Chondrocyte (in vitro differentiated cells): ENCODE measurements around the gene FBXL2. TPM values are rescaled to one million over a fixed set of nuclear protein-coding genes. Genes with fewer than 3 reads are reported as not detected.

Source experiments
- DNase-seq: peaks from one replicate; pipeline ENCODE4 v3.0.0; 2021; ENCODE audit warnings: mixed read lengths, low spot score
- H3K27ac Mint-ChIP-seq: one replicate; pipeline ENCODE4 v1.8.0; 2021; ENCODE audit warnings: mild to moderate bottlenecking, moderate library complexity, mixed read lengths; ENCODE audit not compliant: unreplicated experiment
- H3K27me3 Mint-ChIP-seq: 2 replicates; pipeline ENCODE4 v1.8.0; 2021; ENCODE audit warnings: low read depth, mixed read lengths
- H3K36me3 Mint-ChIP-seq: 2 replicates; pipeline ENCODE4 v1.8.0; 2021; ENCODE audit warnings: low read depth, mixed read lengths
- H3K4me1 Mint-ChIP-seq: 2 replicates; pipeline ENCODE4 v1.8.0; 2021; ENCODE audit warnings: low read depth, mild to moderate bottlenecking, mixed read lengths
- H3K4me3 Mint-ChIP-seq: one replicate; pipeline ENCODE4 v1.8.0; 2021; ENCODE audit warnings: mild to moderate bottlenecking, moderate library complexity, mixed read lengths; ENCODE audit not compliant: unreplicated experiment
- H3K9me3 Mint-ChIP-seq: 2 replicates; pipeline ENCODE4 v1.8.0; 2021; ENCODE audit warnings: low read depth, mixed read lengths
- total RNA-seq: library from RNA; stranded (reverse); gene quantifications from 3 replicates; pipeline ENCODE4 v1.2.1, GENCODE V29; 2021
- TF ChIP-seq, protein P1 (sequence below): fragments of 200-600 bp; sonication (generic); IDR thresholded peaks from 2 replicates; pipeline ENCODE4 v1.5.0; 2021; ENCODE audit warnings: antibody characterized with exemption, mild to moderate bottlenecking, moderate library complexity

The FBXL2 gene
- total RNA-seq, 1 donor from 2014 or later: 22.2 TPM

DNA sequence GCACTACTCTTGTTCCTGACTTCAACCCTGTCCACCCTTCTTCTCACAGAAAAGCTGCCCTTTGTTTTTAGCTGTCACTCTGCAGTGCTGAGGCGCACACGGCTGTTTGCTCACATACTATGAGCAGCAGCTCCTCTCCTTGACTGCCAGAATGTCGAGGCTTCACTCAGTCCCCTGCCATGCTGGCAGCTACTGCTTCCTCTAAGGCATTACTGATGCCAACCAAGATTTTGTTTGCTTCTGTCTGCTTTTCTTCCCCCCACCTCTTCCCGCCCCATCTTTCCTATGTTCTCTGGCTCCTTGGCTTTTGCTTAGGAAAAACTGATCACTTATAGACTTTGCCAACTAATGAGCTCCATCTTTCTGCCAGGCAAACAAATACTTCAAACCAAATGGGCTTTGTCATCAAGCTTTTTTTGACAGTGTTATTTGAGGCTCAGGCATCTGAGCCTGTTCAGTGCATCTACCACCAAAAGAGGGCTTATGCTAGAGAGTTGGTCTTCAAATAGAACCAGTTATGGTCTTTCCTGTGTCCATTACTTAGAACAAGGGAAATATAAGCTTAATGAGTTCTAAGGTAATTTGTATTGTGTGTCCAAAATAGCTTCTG lies 81.0 kb downstream of the FBXL2 start:
- H3K27ac Mint-ChIP-seq: peak overlapping the region; percentile 6
- DNase-seq: no peak

DNA sequence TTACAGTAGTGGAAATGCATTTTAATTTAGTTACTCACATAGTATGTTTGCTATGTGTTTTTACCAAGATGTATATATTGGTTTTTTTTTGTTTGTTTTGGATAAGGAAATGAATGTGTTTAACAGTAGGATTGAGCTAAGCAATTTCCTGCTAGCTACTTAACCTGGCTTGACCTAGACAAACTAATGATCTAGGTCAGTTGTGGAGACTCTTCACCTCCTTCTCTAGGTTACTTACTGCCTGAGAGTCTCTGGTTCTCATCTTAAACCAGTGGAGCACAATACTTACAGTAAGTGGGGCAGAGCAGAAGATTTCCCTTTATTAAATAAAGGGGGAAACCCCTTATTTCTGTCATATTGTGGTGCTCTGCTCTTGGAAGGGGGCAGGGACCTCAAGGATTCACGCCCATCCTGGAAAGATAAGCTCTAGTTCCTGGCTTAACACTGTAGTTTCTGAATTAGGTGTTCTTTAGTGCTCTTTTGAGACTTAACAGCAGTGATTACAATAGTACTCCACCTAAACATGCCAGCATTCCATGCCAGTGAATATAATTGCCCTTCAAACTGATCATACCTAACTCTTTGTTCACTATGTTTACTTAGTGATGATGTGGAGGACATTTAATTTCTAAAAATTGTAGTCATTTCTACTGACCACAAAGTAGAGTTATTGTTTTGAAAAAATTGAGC lies 83.0 kb downstream of the FBXL2 start:
- no peaks in the 10 kb centered on the region for H3K9me3 Mint-ChIP-seq
- no peak for DNase-seq
- H3K4me3 Mint-ChIP-seq: no peak overlapping the region
- H3K27me3 Mint-ChIP-seq: no peaks in the 10 kb centered on the region
- H3K4me1 Mint-ChIP-seq: peaks cover 29% of the 10 kb centered on the region
- TF ChIP-seq, protein P1, sequence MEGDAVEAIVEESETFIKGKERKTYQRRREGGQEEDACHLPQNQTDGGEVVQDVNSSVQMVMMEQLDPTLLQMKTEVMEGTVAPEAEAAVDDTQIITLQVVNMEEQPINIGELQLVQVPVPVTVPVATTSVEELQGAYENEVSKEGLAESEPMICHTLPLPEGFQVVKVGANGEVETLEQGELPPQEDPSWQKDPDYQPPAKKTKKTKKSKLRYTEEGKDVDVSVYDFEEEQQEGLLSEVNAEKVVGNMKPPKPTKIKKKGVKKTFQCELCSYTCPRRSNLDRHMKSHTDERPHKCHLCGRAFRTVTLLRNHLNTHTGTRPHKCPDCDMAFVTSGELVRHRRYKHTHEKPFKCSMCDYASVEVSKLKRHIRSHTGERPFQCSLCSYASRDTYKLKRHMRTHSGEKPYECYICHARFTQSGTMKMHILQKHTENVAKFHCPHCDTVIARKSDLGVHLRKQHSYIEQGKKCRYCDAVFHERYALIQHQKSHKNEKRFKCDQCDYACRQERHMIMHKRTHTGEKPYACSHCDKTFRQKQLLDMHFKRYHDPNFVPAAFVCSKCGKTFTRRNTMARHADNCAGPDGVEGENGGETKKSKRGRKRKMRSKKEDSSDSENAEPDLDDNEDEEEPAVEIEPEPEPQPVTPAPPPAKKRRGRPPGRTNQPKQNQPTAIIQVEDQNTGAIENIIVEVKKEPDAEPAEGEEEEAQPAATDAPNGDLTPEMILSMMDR: no peak
- H3K36me3 Mint-ChIP-seq: peaks cover 2% of the 10 kb centered on the region
- peak overlapping the region; percentile 36 for H3K27ac Mint-ChIP-seq

More for the DNA sequence above, 81.0 kb downstream of the FBXL2 start:
- TF ChIP-seq, protein P1: no peak
- Mint-ChIP-seq H3K9me3 (no peaks in the 10 kb centered on the region), H3K4me1 (peaks cover 21% of the 10 kb centered on the region), H3K27me3 (no peaks in the 10 kb centered on the region), H3K4me3 (no peak overlapping the region), H3K36me3 (peaks cover 2% of the 10 kb centered on the region)

DNA sequence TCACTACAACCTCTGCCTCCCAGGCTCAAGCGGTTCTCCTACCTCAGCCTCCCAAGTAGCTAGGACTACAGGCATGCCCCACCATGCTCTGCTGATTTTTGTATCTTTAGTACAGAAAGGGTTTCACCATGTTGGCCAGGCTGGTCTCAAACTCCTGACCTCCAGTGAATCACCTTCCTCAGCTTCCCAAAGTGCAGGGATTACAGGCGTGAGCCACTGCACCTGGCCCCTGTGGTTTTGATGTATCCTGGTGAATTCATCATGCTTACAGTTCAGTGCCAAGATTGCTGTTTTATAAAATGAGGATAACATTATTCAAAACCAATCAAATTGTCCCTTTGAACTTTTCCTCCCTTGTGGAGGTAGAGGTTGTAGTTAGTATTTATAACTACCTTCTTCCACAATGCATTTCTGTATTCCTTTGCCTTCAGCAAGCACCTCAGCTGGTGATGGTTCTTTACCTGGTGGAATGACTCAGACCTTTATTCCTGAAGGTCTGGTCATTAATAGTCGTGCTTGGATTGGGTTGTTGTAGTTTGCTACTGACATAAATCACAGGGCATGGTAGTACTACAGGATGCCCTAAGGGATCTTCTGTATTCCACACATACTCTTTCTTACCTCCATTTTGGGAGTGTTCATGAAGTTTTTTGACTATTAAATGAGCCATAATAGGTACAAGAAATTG lies 86.0 kb downstream of the FBXL2 start:
- TF ChIP-seq, protein P1: no peak
- peaks cover 19% of the 10 kb centered on the region for H3K4me1 Mint-ChIP-seq
- no peak overlapping the region for H3K4me3 Mint-ChIP-seq
- no peaks in the 10 kb centered on the region for H3K27me3 Mint-ChIP-seq
- peaks cover 7% of the 10 kb centered on the region for H3K36me3 Mint-ChIP-seq
- no peak for DNase-seq
- H3K9me3 Mint-ChIP-seq: no peaks in the 10 kb centered on the region
- H3K27ac Mint-ChIP-seq: no peak overlapping the region

DNA sequence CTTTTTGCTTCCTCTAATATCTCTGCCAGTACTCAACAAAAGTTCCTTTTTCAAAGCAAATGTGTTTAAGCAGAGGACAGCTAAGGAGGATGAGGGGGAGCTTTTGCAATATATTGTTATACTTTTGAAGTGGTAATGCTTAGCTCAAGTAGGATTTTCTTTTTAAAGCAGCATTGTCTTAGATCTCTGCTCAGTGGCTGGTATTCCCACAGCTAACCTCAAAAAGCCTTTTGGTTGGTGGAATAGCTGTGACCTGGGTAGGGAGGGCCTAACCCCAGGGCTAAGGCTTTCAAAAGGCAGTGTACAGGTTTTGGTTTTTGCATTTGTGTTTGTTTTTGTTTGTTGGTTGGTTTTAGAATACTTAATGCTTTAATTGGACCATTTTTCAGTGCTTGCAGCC lies 86.8 kb downstream of the FBXL2 start:
- no peak overlapping the region for H3K27ac Mint-ChIP-seq
- no peaks in the 10 kb centered on the region for H3K9me3 Mint-ChIP-seq
- peaks cover 7% of the 10 kb centered on the region for H3K36me3 Mint-ChIP-seq
- DNase-seq: no peak
- no peaks in the 10 kb centered on the region for H3K27me3 Mint-ChIP-seq
- TF ChIP-seq, protein P1: no peak
- peaks cover 17% of the 10 kb centered on the region for H3K4me1 Mint-ChIP-seq
- no peak overlapping the region for H3K4me3 Mint-ChIP-seq

DNA sequence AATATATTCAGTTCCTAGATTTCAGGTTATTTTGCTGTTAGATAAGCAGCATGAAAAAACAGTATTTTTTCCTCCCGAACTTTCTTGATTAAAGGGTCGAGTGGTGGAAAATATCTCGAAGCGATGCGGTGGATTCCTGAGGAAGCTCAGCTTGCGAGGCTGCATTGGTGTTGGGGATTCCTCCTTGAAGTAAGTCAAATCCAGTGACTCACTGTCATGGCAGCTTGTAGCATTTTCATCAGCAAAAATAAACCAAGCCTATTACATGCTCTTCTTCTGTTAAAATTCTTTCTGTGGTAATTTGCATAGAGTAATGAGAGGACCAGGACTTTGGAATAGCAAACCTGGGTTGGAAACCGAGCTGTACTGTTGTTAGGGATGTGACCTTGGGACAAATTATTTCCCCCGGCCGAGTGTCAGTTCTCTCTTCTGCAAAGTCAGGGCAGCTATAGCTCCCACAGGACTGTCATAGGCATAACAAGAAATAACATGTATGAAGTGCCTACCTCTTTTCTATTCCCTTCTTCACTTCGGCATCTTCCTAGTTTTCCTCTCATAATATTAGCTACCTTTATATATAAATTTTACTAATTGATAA lies 87.4 kb downstream of the FBXL2 start:
- TF ChIP-seq, protein P1: no peak
- Mint-ChIP-seq H3K27ac (peak overlapping the region; percentile 55), H3K9me3 (no peaks in the 10 kb centered on the region), H3K27me3 (no peaks in the 10 kb centered on the region), H3K4me1 (peaks cover 17% of the 10 kb centered on the region), H3K36me3 (peaks cover 4% of the 10 kb centered on the region), H3K4me3 (no peak overlapping the region)
- DNase-seq: no peak
